HG03280 (cell line): ENCODE data around the gene ZNF487.
"Not testable (repeated sequence)": the region's sequence is repeated elsewhere in the genome, so short reads cannot be mapped to it uniquely, and the experiment has no call there.

Experiments used
- ATAC-seq: cut with Tn5 transposase; IDR thresholded peaks from one replicate; pipeline ENCODE4 v1.9.1; 2021; ENCODE audit warnings: mild to moderate bottlenecking, moderate library complexity; ENCODE audit not compliant: unreplicated experiment

The ZNF487 gene

GRCh38 chr10:43436291-43437140 lies at the start of gene ZNF487:
Gene ZNF487 (plus strand): TSS chr10:43437111. CDS start chr10:43475814, 38,703 bp downstream.
- ATAC-seq = peak; percentile 95

- no peak for ATAC-seq
Measured at GRCh38 chr10:43387678-43388032, 49.3 kb upstream of the ZNF487 start.

- ATAC-seq = no peak
Measured at GRCh38 chr10:43389867-43390266, 47.0 kb upstream of the ZNF487 start.

GRCh38 chr10:43390333-43390732 lies 46.6 kb upstream of the ZNF487 start:
- no peak for ATAC-seq

GRCh38 chr10:43390759-43391158 lies 46.2 kb upstream of the ZNF487 start:
- no peak for ATAC-seq

GRCh38 chr10:43391496-43391895 lies 45.4 kb upstream of the ZNF487 start:
- ATAC-seq = no peak

- no peak for ATAC-seq
Measured at GRCh38 chr10:43392748-43393147, 44.2 kb upstream of the ZNF487 start.

GRCh38 chr10:43393186-43393585 lies 43.7 kb upstream of the ZNF487 start:
- ATAC-seq = not testable (repeated sequence)

GRCh38 chr10:43393606-43394360 lies 43.1 kb upstream of the ZNF487 start:
- ATAC-seq = no peak

- ATAC-seq = no peak
Measured at GRCh38 chr10:43394868-43395267, 42.0 kb upstream of the ZNF487 start.

GRCh38 chr10:43395571-43396060 lies 41.3 kb upstream of the ZNF487 start:
- no peak for ATAC-seq

GRCh38 chr10:43396061-43396927 lies 40.6 kb upstream of the ZNF487 start:
- peak; percentile 46 for ATAC-seq

- ATAC-seq = peak; percentile 80
Measured at GRCh38 chr10:43396928-43397624, 39.8 kb upstream of the ZNF487 start.

- no peak for ATAC-seq
Measured at GRCh38 chr10:43398939-43399319, 38.0 kb upstream of the ZNF487 start.

- no peak for ATAC-seq
Measured at GRCh38 chr10:43399320-43400310, 37.3 kb upstream of the ZNF487 start.

- no peak for ATAC-seq
Measured at GRCh38 chr10:43401627-43402026, 35.3 kb upstream of the ZNF487 start.

- no peak for ATAC-seq
Measured at GRCh38 chr10:43402176-43402575, 34.7 kb upstream of the ZNF487 start.

GRCh38 chr10:43402880-43403452 lies 33.9 kb upstream of the ZNF487 start:
- ATAC-seq = no peak
